ENCODE data around the gene CASP10.
A peak's percentile ranks its signal among the peaks of the same experiment; 100 is the strongest.
"Not testable (repeated sequence)": the region's sequence is repeated elsewhere in the genome, so short reads cannot be mapped to it uniquely, and the experiment has no call there.

The CASP10 gene

DNA sequence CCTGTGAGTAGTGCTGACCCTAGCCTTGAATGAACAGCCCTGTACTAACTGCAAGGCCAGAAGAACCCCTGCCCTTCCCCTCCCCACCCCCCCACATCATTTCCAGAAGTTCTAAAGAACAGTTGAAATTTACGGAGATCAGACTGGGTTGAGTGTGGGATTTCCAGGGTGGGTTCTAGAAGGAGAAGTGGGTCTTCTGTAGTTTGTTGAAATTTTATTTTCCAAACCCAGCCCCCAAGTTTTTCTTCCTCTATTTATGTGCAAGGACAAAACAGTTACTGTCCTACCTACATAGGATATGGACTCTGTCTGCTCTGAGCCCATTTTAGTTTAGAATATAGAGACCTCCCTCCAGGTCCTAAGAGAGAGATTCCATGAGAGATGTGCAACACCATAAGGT, 26.3 kb upstream of the CASP10 start:
- DNase-seq = no peak

DNA sequence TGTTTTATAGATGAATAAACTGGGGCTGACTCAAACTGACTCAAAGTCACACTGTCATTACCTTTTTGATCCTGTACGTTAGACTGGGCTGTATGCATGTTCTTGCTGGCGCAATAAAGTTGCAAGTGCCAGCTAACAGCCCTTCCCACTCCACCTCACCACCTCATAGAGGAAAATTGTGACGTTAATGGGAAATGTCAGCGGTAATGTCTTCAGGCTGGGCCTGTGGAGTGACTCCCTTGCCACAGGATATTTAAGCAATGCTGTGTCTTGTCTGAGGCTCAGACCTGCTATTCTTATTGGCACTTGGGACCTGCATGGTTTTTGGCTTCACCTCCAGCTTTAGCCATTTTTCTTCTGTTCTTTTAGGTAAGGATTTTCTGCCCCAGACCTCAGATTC, 25.2 kb upstream of the CASP10 start:
- no peak for DNase-seq

DNA sequence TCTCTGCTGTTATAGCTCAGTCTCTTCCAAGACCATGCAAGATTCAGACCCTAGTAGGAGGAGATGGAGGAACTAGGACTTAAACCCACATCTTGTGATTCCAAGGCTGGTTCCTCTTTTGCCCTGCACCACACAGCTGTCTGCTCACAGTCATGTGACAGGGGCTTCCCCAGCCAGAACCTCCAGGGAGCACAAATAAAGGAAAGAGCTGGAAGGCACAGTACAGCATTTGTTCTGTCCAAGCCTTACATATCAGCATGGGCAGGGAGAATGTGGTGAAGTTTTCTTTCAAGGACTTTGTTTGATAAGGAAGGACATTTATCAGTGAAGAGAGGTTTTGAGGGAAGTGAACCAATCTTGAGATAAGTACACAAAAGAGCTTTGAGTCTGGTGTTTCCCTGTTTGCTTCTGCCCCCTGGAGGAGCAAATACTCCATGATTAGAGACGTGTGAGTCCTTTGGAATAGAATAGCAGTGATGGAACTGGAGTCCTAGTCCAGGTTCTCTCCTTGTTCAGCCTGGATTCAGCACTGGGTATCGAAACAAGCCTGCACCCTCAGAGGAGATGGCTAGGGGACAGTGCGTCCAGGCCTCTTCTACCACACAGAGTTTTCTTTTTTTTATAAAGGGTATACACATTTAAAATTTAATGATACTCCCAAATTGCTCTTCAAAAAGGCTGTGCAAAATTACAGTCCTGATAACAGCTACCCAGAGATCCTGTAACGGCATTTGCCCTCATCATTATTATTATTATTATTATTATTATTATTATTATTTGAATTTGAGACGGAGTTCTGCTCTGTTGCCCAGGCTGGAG, 24.6 kb upstream of the CASP10 start:
- peak; percentile 73 for DNase-seq

DNA sequence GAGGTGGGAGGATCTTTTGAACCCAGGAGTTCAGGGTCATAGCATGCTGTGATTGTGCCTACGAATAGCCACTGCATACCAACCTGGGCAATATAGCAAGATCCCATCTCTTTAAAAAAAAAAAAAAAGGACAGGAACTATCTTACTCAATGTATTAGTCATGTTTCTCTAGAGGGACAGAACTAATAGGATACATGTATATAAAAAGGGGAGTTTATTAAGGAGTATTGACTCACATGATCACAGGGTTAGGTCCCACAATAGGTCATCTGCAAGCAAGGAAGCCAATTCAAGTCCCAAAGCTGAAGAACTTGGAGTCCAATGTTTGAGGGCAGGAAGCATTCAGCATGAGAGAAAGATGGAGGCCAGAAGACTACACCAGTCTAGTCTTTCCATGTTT, 18.8 kb upstream of the CASP10 start:
- peak; percentile 37 for DNase-seq

DNA sequence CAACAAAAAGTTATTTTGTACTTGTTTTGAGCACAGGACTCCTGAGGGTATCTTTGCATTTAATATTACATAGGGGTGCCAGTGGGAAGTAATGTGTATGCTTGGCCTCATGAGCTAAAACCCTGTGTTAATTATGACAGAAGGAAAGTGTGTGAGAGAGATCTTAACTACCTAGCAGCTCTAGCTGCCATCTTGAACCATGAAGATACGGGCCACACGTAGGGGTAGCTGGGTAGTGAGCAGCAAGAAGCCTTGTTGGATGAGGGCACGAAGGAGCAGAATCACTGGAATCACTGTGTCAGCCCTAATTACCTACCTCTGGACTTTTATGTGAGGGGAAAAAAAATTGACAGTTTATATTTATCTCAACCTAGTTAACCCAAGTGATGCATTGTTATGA, 15.4 kb upstream of the CASP10 start:
- DNase-seq = no peak

DNA sequence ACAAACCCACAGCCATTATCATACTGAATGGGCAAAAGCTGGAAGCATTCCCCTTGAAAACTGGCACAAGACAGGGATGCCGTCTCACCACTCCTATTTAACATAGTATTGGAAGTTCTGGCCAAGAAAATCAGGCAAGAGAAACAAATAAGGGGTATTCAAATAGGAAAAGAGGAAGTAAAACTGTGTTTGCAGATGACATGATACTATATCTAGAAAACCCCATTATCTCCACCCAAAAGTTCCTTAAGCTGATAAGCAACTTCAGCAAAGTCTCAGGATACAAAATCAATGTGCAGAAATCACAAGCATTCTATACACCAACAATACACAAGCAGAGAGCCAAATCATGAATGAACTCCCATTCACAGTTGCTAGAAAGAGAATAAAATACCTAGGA, 14.4 kb upstream of the CASP10 start:
- DNase-seq = not testable (repeated sequence)

DNA sequence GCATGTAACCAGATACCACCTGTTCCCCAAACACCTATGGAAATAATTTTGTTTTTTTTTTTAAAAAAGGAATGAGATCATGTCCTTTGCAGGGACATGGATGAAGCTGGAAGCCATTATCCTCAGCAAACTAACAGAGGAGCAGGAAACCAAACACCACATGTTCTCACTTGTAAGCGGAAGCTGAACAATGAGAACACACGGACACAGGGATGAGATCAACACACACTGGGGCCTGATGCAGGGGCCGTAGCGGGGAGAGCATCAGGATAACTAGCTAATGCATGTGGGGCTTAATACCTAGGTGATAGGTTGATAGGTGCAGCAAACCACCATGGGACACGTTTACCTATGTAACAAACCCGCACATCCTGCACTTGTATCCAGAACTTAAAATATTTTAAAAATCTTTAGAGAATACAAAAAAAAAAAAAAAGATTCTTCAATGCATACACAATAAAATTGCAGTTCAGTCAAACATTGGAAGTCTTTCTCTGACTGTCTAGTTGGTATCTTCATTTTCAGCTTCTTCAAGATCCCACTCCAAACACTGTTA, 11.6 kb upstream of the CASP10 start:
- DNase-seq = no peak

DNA sequence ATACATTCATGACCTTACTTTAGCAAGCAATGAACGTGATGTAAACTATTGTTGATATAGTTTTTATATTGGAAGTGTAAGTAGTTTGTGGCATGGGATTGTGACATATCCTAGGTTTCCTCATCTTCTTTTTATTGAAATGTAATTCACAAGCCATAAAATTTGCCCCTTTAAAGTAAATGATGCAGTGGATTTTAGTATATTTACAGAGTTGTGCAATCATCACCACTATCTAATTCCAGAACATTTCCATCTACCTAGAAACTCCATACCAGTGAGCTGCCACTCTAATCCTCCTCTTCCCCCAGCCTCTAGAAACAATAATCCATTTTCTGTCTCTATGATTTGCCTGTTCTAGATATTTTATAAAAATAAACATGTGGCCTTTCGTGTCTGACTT, 10.7 kb upstream of the CASP10 start:
- no peak for DNase-seq

DNA sequence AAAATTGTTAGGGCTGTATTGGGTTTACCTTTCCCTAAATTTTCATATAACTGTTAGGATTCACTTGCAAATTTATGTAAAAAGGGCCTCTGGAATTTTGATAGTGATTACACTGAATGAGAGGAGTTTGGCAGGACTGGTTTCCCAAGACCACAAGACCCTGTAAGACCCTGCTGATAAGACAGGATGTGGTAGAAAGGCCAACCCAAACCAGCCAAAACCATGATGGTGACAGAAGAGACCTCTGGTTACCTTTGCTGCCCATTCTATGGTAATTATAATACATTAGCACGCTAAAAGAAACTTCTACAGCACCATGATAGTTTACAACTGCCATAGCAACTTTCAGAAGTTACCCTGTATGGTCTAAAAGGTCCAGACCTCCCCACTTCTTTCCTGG, 8.3 kb upstream of the CASP10 start:
- DNase-seq = no peak

DNA sequence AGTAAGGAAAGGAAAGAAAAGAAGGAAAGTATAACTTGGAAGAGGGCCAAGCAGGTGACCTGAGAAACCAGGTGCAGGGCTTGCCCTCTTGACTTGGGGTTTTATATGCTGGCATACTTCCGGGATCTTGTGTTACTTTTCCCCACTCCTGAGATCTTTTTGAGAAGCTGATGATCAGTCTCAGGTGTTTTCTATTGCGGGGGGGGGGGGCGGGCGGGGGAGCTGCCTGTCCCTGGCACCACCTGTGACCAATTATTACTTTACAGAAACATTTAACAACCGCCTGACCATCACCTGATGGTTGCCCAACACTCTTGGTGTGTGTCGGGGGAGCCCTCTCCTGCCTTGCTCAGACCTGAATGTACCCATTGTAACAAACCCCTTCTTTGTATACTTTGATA, 6.9 kb upstream of the CASP10 start:
- DNase-seq = no peak

DNA sequence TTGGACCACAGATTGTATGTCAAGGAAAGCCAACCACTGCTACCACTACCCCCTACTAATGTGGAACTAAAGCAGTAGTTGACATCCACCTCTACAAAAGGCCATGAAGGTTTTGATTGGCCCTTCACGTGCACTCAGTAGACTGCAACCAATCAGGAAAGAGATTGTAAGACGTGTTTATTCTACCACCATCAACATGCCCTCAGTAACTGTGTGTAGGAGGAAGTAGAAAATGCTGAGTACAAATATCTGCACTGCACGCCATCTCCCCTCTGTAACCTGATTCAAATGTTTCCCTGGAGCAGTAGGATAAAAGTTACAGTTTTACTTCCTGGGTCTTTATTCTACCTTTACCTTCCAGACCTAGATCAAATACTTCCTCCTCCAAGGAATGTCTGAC, 2.9 kb upstream of the CASP10 start:
- no peak for DNase-seq

DNA sequence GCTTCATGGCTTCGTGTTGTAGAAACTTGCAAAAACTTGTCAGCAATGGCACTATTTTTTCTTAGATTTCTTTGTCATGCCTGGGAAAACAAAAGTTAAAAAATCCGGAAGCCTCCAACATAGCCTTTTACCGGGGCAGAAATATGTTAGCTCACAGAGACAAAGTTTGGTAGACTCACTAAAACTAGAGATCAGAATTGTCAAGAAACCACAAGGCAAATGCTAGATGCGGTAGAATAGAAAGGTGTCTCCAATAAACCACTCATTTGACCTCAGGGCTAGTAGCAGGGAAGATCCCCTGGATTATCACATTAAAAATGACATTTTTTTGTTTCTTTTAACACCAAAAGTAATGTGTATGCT, 405 bp downstream of the CASP10 start:
- no peak for DNase-seq

DNA sequence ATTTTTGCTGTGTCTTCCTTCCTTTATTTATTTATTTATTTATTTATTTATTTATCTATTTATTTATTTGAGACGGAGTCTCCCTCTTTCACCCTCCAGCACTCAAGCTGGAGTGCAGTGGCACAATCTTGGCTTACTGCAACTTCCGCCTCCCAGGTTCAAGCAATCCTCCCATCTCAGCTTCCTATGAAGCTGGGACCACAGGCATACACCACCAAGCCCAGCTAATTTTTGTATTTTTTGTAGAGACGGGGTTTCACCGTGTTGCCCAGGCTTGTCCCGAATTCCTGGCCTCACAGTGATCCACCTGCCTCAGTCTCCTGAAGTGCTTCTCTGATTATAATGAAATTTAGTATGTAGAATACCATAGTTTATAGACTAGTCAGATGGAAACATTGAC, 894 bp downstream of the CASP10 start:
- not testable (repeated sequence) for DNase-seq

DNA sequence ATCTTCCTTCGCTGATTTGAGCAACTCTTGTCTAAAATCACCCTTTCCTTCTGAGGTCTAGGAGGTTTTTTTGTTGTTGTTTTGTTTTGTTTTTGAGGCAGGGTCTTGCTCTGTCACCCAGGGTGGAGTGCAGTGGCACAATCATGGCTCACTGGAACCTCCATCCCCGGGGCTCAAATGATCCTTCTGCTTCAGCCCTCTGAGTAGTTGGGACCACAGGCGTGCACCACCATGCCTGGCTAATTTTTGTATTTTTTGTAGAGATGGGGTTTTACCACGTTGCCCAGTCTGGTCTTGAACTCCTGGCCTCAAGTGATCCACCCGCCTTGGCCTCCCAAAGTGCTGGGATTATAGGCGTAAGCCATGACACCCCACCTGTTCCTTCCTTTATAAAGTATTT, 1.3 kb downstream of the CASP10 start:
- not testable (repeated sequence) for DNase-seq

DNA sequence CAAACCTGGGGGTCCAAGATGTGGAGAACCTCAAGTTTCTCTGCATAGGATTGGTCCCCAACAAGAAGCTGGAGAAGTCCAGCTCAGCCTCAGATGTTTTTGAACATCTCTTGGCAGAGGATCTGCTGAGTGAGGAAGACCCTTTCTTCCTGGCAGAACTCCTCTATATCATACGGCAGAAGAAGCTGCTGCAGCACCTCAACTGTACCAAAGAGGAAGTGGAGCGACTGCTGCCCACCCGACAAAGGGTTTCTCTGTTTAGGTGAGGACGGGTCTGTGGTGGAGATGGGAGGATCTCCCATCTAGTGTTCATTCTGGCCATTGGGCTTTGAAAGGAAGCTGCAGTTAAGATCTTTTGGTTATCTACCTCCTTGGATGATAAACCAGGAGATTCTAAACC, 2.9 kb downstream of the CASP10 start:
- no peak for DNase-seq

DNA sequence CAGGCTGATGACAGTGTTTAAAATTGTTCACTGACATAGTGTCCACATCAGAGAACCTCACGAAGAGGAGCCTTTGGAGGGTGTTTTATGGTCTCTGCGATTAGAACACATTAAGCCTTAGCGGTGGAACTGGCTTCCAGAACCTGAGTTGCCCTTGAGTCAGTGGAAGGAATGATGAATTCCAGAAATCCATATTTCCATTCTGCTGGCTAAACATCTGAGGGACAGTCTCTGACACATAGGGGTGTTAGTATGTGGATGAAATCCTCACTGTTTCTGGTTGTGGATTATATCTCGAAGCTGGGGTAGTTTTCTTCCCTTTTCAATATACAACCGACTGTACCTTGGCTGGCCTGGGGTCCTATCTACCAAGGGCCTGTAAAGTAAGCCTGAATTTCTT, 4.0 kb downstream of the CASP10 start:
- DNase-seq = no peak

DNA sequence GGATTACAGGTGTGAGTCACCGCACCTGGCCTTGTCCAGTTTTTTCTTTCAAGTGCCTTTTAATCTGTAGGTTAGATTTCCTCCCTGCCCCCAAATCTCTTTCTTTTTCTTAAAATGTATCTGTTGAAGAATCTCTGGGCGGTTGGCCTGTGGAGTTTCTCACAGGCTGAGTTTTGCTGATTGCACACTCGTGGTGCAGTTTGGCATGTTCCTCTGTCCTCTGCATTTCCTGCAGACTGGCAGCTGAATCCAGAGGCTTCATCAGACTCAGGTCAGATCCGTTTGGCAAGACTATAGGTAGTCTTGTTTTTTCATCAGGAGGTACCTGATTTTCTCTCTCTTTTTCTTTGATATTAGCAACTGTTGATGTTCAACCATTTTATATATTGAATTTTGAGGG, 5.5 kb downstream of the CASP10 start:
- DNase-seq = no peak

DNA sequence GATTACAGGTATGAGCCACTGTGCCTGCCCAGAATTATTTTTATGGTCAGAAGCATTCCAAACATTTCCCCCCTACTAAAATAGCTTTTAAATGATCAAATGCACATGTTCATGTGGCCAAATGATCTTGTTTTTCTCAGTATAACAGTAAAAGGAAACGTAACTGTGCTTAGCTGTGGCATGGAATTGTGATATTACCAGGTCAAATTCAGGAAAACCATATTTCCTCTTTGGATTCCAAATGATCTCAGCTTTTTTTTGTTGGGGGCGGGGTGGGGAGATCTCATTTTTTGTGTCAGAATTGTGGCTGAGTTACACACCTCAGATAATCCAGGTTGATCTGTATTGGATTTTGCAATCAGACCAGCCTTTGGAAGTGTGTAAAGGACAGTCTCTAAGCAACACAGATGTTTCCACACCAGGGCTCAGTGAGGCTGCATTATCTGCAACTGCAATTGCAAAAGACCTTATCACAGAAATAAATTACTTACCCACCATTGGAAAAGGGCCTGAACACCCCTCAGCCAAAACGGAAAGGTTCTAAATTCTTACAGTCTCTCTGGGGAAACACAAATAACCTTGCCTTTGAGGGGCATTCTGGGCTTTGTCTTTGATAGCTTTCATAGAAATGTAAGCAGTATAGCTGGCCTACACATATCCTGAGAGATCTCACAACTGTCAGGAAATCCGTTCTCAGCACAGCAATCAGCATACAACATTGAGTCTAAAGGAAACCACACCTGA, 8.4 kb downstream of the CASP10 start:
- no peak for DNase-seq

DNA sequence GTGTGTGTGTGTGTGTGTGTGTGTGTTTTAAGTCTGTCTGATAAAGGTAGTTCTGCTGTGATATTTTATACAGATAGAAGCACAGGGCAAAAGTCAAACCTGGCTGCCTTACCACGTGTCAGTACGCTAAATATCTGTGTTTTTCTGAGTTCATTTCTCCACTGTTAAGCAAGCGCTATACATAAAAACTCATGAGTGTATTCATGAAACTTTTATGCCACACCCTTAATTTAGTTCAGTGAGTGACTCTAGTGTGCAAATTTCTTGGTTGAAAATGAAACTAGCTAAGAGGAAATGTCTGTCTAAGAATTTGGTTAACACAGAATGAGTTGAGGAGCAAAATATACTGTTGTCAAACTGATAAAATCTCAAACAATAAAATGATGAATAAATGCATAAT, 11.2 kb downstream of the CASP10 start:
- no peak for DNase-seq

DNA sequence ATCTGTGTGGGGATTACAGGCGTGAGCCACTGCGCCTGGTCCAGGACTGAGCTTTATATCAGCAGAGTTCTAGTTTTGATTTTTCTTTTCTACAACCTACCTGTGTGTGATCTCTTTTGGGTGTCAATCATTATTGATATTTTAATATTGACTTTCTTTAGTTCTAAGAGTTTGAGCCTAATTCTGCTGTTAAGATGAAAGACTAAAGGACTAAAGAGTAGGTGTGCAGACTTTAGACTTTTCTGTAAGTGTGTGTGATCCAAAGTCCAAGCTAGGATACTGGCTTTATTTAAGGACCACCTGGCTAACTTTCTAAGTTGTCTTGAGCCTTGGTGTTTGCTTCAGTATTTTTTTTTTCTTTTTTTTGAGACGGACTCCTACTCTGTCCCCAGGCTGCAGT, 12.4 kb downstream of the CASP10 start:
- DNase-seq = no peak

DNA sequence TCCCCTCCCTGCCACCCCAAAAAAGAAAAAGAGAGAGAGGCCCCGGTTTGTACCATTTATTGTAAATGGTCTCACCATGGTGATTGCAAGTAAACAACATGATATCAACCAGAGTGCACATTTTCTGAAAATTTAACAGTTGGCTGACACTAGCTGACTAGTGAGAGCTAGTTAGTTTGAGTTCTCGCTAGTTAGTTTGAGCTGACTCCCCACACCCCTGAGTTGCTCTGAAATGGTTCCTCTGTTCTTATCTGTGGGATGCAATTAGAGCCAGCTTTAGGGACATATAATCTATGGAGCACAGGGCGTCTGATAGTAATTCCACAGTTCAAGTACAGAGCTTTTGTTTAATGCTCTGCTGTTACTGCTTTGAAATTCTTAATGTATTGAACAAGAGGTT, 13.1 kb downstream of the CASP10 start:
- DNase-seq = no peak

DNA sequence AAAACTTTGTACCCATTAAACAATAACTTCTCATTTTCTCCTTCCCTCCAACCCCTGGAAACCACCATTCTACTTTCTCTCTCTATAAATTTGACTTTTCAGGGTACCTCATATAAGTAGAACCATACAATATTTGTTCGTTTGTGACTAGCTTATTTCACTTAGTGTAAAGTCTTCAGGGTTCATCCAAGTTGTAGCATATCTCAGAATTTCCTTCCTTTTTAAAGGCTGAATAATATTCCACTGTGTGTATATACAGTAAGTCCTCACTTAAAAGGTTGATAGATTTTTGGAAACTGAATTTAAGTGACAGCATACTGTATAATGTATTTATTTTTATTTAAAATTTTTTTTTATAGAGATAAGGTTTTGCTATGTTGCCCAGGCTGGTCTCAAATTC, 13.9 kb downstream of the CASP10 start:
- no peak for DNase-seq

DNA sequence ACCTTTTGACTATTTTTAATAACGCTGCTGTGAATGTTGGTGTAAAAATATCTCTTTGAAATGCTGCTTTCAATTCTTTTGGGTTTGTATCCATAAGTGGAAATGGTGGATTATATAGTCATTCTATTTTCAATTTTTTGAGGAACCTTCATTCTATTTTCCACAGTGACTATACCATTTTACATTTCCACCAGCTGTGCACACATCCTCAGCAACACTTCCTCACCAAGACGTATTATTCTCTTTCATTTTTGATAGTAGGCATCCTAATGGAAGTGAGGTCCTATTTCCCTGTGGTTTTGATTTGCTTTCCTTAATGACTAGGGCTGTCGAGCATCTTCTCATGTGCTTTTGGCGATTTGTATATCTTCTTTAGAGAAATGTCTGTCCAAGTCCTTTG, 14.8 kb downstream of the CASP10 start:
- no peak for DNase-seq

DNA sequence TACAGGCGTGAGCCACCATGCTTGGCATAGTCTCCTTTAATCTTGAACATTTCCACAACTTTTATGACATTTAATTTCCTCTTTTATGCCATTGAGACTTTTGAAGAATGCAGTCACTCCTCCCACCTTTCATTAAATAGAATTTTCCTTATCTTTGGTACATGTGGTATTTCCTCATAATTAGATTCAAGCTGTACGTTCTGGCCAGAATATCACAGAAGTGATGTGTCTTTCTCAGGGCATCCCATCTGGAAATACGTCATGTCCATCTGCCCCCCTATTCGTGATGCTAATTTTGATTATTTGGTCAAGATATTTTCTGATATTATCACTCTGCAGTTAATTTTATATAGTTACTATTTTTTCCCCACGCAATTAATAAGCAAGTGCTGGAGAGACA, 16.9 kb downstream of the CASP10 start:
- DNase-seq = no peak
